Nephron progenitor cell (in vitro differentiated cells): Measurements from ENCODE around the gene TIMP4.
A peak's percentile ranks its signal among the peaks of the same experiment; 100 is the strongest.

Source experiments
- DNase-seq: peaks from one replicate; pipeline ENCODE4 v3.0.0; 2021
- H3K27ac Mint-ChIP-seq: 2 replicates; pipeline ENCODE4 v1.8.0; 2021; ENCODE audit warnings: mild to moderate bottlenecking, moderate library complexity, mixed read lengths
- H3K27me3 Mint-ChIP-seq: 2 replicates; pipeline ENCODE4 v1.8.0; 2021; ENCODE audit warnings: mild to moderate bottlenecking, low read depth, mixed read lengths; ENCODE audit not compliant: poor library complexity
- H3K36me3 Mint-ChIP-seq: 2 replicates; pipeline ENCODE4 v1.8.0; 2021; ENCODE audit warnings: low read depth, mixed read lengths
- H3K4me1 Mint-ChIP-seq: 2 replicates; pipeline ENCODE4 v1.8.0; 2021; ENCODE audit warnings: mixed read lengths
- H3K4me3 Mint-ChIP-seq: 2 replicates; pipeline ENCODE4 v1.8.0; 2021; ENCODE audit warnings: mild to moderate bottlenecking, moderate library complexity, mixed read lengths
- H3K9me3 Mint-ChIP-seq: 2 replicates; pipeline ENCODE4 v1.8.0; 2021; ENCODE audit warnings: mild to moderate bottlenecking, moderate library complexity, mixed read lengths
- TF ChIP-seq, protein P1 (sequence below): fragments of 200-600 bp; sonication (generic); IDR thresholded peaks from 2 replicates; pipeline ENCODE4 v1.5.0; 2021; ENCODE audit warnings: antibody characterized with exemption

Gene TIMP4

DNA sequence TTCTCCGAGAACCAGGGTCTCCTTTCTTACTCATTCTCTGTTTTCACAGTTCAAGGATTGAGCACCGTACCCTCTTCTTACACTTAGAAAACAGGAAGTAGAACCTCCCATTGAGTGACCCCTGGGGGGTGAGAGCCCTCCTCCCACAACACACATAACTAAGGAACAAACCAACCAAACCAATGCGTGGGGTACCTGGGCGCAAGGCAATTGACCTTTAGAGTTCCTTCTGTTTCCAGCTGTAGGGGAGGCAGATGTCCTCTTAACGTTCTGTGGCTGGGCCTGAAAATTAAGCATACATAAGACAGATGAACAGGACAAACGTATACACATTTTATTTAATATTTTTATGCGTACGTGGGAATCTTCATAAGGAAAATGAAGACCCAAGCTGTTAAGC lies 33.5 kb upstream of the TIMP4 start:
- H3K4me1 Mint-ChIP-seq: peaks cover 24% of the 10 kb centered on the region

DNA sequence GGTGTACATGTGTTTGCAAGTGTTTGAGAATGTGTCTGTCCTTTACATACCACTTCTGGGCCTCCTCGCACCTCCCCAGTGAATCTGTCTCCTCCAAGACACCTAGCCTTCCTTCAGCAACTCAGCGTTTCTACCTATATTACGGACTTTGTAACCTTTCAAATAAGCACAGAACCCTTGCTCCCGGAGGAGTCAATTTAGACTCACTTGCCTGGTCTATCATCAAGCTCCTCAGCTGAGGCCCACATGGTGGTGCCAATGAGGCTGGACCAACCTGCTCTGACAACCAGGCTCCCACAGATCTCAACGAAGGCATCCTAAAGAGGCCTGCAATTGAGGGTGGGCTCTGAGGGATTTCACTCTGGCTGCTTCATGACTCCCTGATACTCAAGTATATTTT lies 32.8 kb upstream of the TIMP4 start:
- Mint-ChIP-seq H3K4me3 (no peak overlapping the region), H3K27me3 (peaks cover 8% of the 10 kb centered on the region), H3K9me3 (no peaks in the 10 kb centered on the region), H3K27ac (no peak overlapping the region), H3K36me3 (no peaks in the 10 kb centered on the region), H3K4me1 (peaks cover 30% of the 10 kb centered on the region)
- TF ChIP-seq, protein P1, sequence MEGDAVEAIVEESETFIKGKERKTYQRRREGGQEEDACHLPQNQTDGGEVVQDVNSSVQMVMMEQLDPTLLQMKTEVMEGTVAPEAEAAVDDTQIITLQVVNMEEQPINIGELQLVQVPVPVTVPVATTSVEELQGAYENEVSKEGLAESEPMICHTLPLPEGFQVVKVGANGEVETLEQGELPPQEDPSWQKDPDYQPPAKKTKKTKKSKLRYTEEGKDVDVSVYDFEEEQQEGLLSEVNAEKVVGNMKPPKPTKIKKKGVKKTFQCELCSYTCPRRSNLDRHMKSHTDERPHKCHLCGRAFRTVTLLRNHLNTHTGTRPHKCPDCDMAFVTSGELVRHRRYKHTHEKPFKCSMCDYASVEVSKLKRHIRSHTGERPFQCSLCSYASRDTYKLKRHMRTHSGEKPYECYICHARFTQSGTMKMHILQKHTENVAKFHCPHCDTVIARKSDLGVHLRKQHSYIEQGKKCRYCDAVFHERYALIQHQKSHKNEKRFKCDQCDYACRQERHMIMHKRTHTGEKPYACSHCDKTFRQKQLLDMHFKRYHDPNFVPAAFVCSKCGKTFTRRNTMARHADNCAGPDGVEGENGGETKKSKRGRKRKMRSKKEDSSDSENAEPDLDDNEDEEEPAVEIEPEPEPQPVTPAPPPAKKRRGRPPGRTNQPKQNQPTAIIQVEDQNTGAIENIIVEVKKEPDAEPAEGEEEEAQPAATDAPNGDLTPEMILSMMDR: no peak
- no peak for DNase-seq

More for the DNA sequence above, 33.5 kb upstream of the TIMP4 start:
- Mint-ChIP-seq H3K27me3 (peaks cover 8% of the 10 kb centered on the region), H3K27ac (no peak overlapping the region), H3K9me3 (no peaks in the 10 kb centered on the region), H3K36me3 (no peaks in the 10 kb centered on the region), H3K4me3 (no peak overlapping the region)
- DNase-seq: no peak
- TF ChIP-seq, protein P1: no peak

DNA sequence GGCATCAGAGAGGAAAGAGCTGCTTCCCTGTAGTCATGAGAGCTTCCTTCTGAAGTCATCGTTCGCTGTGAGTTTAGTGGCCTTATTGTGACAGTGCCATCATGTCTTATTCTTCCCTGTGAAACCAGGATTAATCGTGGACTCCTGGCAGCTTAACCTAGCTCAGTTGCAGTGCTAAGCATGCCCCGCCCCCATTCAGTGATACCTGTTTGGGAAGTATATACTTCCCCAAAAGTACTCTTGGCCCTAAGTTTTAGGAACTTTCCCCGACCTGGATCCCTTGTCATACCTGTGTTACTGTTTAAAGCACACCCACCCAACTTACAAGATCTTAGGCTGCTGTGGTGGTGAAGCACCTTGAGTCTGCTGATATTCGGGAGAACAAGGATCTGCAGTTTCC lies 32.1 kb upstream of the TIMP4 start:
- Mint-ChIP-seq H3K4me3 (no peak overlapping the region), H3K27ac (no peak overlapping the region), H3K9me3 (no peaks in the 10 kb centered on the region), H3K27me3 (peaks cover 8% of the 10 kb centered on the region), H3K36me3 (no peaks in the 10 kb centered on the region), H3K4me1 (peaks cover 33% of the 10 kb centered on the region)
- no peak for DNase-seq
- TF ChIP-seq, protein P1: no peak

DNA sequence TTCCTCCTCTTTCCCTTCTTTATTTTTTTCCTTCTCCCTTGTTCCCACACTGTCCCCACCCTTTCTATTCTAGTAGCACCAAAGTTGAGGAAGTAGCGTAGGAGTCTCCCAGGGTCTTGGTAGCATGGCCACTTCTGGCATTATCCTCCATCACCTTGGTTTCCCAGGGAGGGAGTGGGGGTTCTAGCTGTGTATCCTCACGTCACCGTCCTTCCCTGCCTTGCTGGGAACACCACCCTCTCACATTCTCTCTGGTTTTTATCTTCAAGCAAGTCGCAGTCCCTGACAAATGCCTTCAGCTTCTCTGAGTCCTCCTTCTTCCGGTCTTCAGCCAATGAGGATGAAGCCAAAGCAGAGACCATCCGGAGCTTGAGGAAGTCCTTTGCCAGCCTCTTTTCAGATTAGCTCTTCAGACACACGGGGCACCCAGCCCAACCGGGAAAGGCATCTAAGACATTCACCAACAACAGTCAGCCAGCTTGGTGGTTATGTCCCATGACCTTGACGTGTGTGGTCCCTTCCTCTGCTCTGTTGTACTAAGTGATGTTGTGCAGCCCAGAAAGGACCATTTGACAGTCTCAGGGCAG lies 31.6 kb upstream of the TIMP4 start:
- Mint-ChIP-seq H3K4me1 (peaks cover 33% of the 10 kb centered on the region), H3K36me3 (no peaks in the 10 kb centered on the region), H3K4me3 (no peak overlapping the region), H3K9me3 (no peaks in the 10 kb centered on the region), H3K27ac (no peak overlapping the region), H3K27me3 (peaks cover 8% of the 10 kb centered on the region)
- DNase-seq: no peak
- TF ChIP-seq, protein P1: no peak

DNA sequence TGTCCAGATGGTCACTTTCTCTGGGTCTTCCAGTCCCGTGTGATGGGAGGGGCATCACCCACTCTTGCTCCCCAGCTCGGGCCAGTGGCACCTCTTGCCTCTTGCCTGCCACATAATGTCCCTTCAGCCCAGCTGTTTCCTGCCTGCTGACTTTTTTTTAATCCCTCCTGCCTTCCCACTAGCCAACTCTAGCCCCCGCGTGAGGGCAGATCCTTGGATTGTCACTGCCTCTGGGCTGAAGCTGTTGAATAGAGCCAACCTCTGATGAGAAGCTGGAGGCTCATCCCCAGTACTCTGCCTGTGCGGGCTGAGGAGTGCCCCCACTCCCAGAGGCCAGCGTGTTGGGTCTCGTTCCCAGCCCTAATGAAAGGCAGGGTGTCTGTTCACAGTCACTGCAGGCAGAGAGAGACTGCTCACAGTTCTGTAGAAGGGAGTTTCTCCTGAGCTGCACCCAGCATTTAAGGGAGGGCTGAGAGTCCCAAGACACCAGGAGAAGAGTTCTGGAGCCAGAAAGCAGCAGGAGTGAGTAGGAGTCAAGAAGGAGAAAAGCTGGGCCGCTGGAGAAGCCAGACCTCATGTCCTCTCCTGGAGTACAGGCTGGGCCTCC lies 30.1 kb upstream of the TIMP4 start:
- peaks cover 43% of the 10 kb centered on the region for H3K4me1 Mint-ChIP-seq

More for the DNA sequence above, 30.1 kb upstream of the TIMP4 start:
- no peak for DNase-seq
- H3K27me3 Mint-ChIP-seq: peaks cover 5% of the 10 kb centered on the region
- peak overlapping the region; percentile 95 for H3K27ac Mint-ChIP-seq
- no peak overlapping the region for H3K4me3 Mint-ChIP-seq
- H3K36me3 Mint-ChIP-seq: no peaks in the 10 kb centered on the region
- TF ChIP-seq, protein P1: no peak
- no peaks in the 10 kb centered on the region for H3K9me3 Mint-ChIP-seq
